Skin of body (tissue), 2 donors: ENCODE data around the gene LRRTM2. TPM values are rescaled to one million over a fixed set of nuclear protein-coding genes. Genes with fewer than 3 reads are reported as not detected.
"Not testable (repeated sequence)": the region's sequence is repeated elsewhere in the genome, so short reads cannot be mapped to it uniquely, and the experiment has no call there.

Experiments used
- DNase-seq: peaks from one replicate; lab custom pipeline; 2025; lab: John Stamatoyannopoulos, UW
- total RNA-seq: library from RNA; depleted of rRNA; stranded (reverse); fragments of >200 nt; gene quantifications from one replicate; pipeline ENCODE4 v1.2.3, GENCODE V29; 2014

LRRTM2 gene
- total RNA-seq, 1 donor from 2014 or later = 0.59 TPM

- DNase-seq = no peak
These were observed 35.0 kb downstream of the LRRTM2 start for GRCh38 chr5:138840103-138840502.

GRCh38 chr5:138837160-138837559, 38.0 kb downstream of the LRRTM2 start:
- DNase-seq = no peak

- DNase-seq = not testable (repeated sequence)
These were observed 40.3 kb downstream of the LRRTM2 start for GRCh38 chr5:138834853-138835252.

GRCh38 chr5:138833726-138834480, 41.2 kb downstream of the LRRTM2 start:
- DNase-seq = no peak

- DNase-seq = no peak
These were observed 42.1 kb downstream of the LRRTM2 start for GRCh38 chr5:138833080-138833479.

- DNase-seq = no peak
These were observed 42.9 kb downstream of the LRRTM2 start for GRCh38 chr5:138832218-138832617.

GRCh38 chr5:138831703-138832102, 43.4 kb downstream of the LRRTM2 start:
- DNase-seq = no peak

GRCh38 chr5:138829341-138829740, 45.8 kb downstream of the LRRTM2 start:
- DNase-seq = no peak

- no peak for DNase-seq
These were observed 46.6 kb downstream of the LRRTM2 start for GRCh38 chr5:138828556-138828955.

GRCh38 chr5:138824924-138825863, 49.9 kb downstream of the LRRTM2 start:
- no peak for DNase-seq

GRCh38 chr5:138824516-138824915, 50.6 kb downstream of the LRRTM2 start:
- no peak for DNase-seq

- no peak for DNase-seq
These were observed 54.4 kb downstream of the LRRTM2 start for GRCh38 chr5:138820695-138821094.

GRCh38 chr5:138819081-138819480, 56.1 kb downstream of the LRRTM2 start:
- no peak for DNase-seq

Other genes with a start within 250 kb of the LRRTM2 start
- gene CTNNA1, start 121.9 kb downstream of the LRRTM2 start, total RNA-seq = 262 TPM